Measurements from ENCODE around the gene LHFPL6. TPM values are rescaled to one million over a fixed set of nuclear protein-coding genes. Genes with fewer than 3 reads are reported as not detected.

Gene LHFPL6
- total RNA-seq, 4 donors from 2014 or later, result 113 to 177 (median 146) TPM

- 96 to 100% methylated on average over 1 of the region's 1 CpG for WGBS, 2 donors
- Histone ChIP-seq H3K9me3 (no peaks in the 10 kb centered on the region), H3K4me3 (no peak overlapping the region), H3K27me3 (no peaks in the 10 kb centered on the region), H3K36me3 (no peaks in the 10 kb centered on the region), H3K4me1 (peaks cover 0 to 21% (median under 1%) of the 10 kb centered on the region in 4 donors), H3K27ac (no peak overlapping the region)
- DNase-seq (ENCODE audit: low spot score in 2 of 2), result no peak
- TF ChIP-seq POLR2A (IDR thresholded peaks at IDR 0.05), result no peak
- TF ChIP-seq EP300 (IDR thresholded peaks at IDR 0.05), result no peak
- TF ChIP-seq CTCF (IDR thresholded peaks at IDR 0.05), result no peak
Observed at GRCh38 chr13:39463611-39464010, 139.4 kb downstream of the LHFPL6 start.

GRCh38 chr13:39462906-39463305 lies 140.1 kb downstream of the LHFPL6 start:
- H3K4me3 ChIP-seq, result no peak overlapping the region
- TF ChIP-seq EP300 (IDR thresholded peaks at IDR 0.05), result no peak
- TF ChIP-seq CTCF (IDR thresholded peaks at IDR 0.05), result no peak
- TF ChIP-seq POLR2A (IDR thresholded peaks at IDR 0.05), result no peak
- H3K27me3 ChIP-seq, result no peaks in the 10 kb centered on the region
- WGBS, 2 donors, result 93 to 95% methylated on average over 4 of the region's 4 CpGs
- no peaks in the 10 kb centered on the region for H3K36me3 ChIP-seq
- no peak for DNase-seq (ENCODE audit: low spot score in 2 of 2)
- H3K4me1 ChIP-seq, result peaks cover 0 to 16% (median 0%) of the 10 kb centered on the region in 4 donors
- no peaks in the 10 kb centered on the region for H3K9me3 ChIP-seq
- no peak overlapping the region for H3K27ac ChIP-seq

- H3K27me3 ChIP-seq, result no peaks in the 10 kb centered on the region
- TF ChIP-seq POLR2A (IDR thresholded peaks at IDR 0.05), result no peak
- no peak overlapping the region for H3K27ac ChIP-seq
- H3K4me3 ChIP-seq, result no peak overlapping the region
- H3K4me1 ChIP-seq, result peaks cover 0 to 16% (median 0%) of the 10 kb centered on the region in 4 donors
- 83 to 93% methylated on average over 2 of the region's 2 CpGs for whole genome bisulfite sequencing, 2 donors
- H3K36me3 ChIP-seq, result no peaks in the 10 kb centered on the region
- peaks cover 0 to 3% (median 0%) of the 10 kb centered on the region in 4 donors for H3K9me3 ChIP-seq
- no peak for DNase-seq (ENCODE audit: low spot score in 2 of 2)
Observed at GRCh38 chr13:39462428-39462827, 140.6 kb downstream of the LHFPL6 start.

GRCh38 chr13:39461685-39462266 lies 141.2 kb downstream of the LHFPL6 start:
- Histone ChIP-seq H3K9me3 (peaks cover 0 to 9% (median 0%) of the 10 kb centered on the region in 4 donors), H3K4me3 (no peak overlapping the region), H3K27me3 (no peaks in the 10 kb centered on the region), H3K27ac (no peak overlapping the region), H3K36me3 (no peaks in the 10 kb centered on the region), H3K4me1 (peaks cover 0 to 16% (median 0%) of the 10 kb centered on the region in 4 donors)
- TF ChIP-seq CTCF (IDR thresholded peaks at IDR 0.05), result no peak
- WGBS, 2 donors, result 85 to 88% methylated on average over 1 of the region's 1 CpG
- no peak for DNase-seq (ENCODE audit: low spot score in 2 of 2)

GRCh38 chr13:39457274-39457673 lies 145.7 kb downstream of the LHFPL6 start:
- TF ChIP-seq CTCF (IDR thresholded peaks at IDR 0.05) (no peak), POLR2A (IDR thresholded peaks at IDR 0.05) (no peak)
- Histone ChIP-seq H3K27ac (no peak overlapping the region), H3K9me3 (peaks cover 0 to 9% (median 0%) of the 10 kb centered on the region in 4 donors), H3K27me3 (no peaks in the 10 kb centered on the region), H3K4me3 (no peak overlapping the region), H3K4me1 (peaks cover 0 to 25% (median 8%) of the 10 kb centered on the region in 4 donors), H3K36me3 (no peaks in the 10 kb centered on the region)
- 91 to 98% methylated on average over 1 of the region's 1 CpG for WGBS, 2 donors
- no peak for DNase-seq (ENCODE audit: low spot score in 2 of 2)
